IMR-90 (cell line): ENCODE measurements around the gene YLPM1. TPM values are rescaled to one million over a fixed set of nuclear protein-coding genes. Genes with fewer than 3 reads are reported as not detected.

ENCODE experiments used
- ATAC-seq: fragments of 200-7000 bp; cut with Tn5 transposase; 2 replicates; pipeline ENCODE4 v1.9.1; 2020; ENCODE audit warnings: low read depth, mild to moderate bottlenecking, moderate library complexity
- BruUV-seq: library from RNA; stranded (reverse); fragments of 400-500 nt; replicated peaks from 2 replicates; lab custom pipeline; 2021; lab: Mats Ljungman, UMichigan
- CTCF ChIA-PET: fragments of 300-600 bp; formaldehyde crosslinking; extraction: SDS; loops from one replicate; lab custom pipeline; 2021; ENCODE audit warnings: antibody characterized with exemption; lab: Yijun Ruan, JAX
- POLR2A ChIA-PET: fragments of 300-600 bp; sonication (Branson Sonifier 250); formaldehyde crosslinking; loops from one replicate; lab custom pipeline; 2022; ENCODE audit warnings: antibody characterized with exemption; ENCODE audit not compliant: unreplicated experiment; lab: Charles Lee
- DNase-seq: peaks from one replicate; pipeline ENCODE4 v3.0.0; 2013
- H2AFZ ChIP-seq: replicated peaks from 2 replicates; pipeline ENCODE3; 2013; ENCODE audit warnings: low read length, mild to moderate bottlenecking; ENCODE audit not compliant: poor library complexity
- H2AK5ac ChIP-seq: 2 replicates; pipeline ENCODE4 v1.6.1; 2013; ENCODE audit warnings: low read depth, low read length, inconsistent platforms
- H2AK9ac ChIP-seq: replicated peaks from 2 replicates; pipeline ENCODE3; 2013; ENCODE audit warnings: mild to moderate bottlenecking, low read depth, low read length, moderate library complexity; ENCODE audit not compliant: poor library complexity
- H2BK120ac ChIP-seq: 2 replicates; pipeline ENCODE4 v1.6.1; 2013; ENCODE audit warnings: low read depth, low read length, inconsistent platforms
- H2BK15ac ChIP-seq: 3 replicates; pipeline ENCODE4 v1.6.1; 2013; ENCODE audit warnings: low read depth, low read length, inconsistent platforms
- H2BK20ac ChIP-seq: 2 replicates; pipeline ENCODE4 v1.6.1; 2013; ENCODE audit warnings: low read depth, mild to moderate bottlenecking, inconsistent platforms, low read length, moderate library complexity
- H2BK5ac ChIP-seq: 2 replicates; pipeline ENCODE4 v1.6.1; 2013; ENCODE audit warnings: mild to moderate bottlenecking, low read depth, low read length, inconsistent platforms; ENCODE audit not compliant: poor library complexity, severe bottlenecking
- H3K14ac ChIP-seq: replicated peaks from 2 replicates; pipeline ENCODE4 v1.6.1; 2013; ENCODE audit warnings: low read depth, low read length, inconsistent platforms
- H3K18ac ChIP-seq: 2 replicates; pipeline ENCODE4 v1.6.1; 2013; ENCODE audit warnings: low read depth, low read length, control low read depth
- H3K23ac ChIP-seq: 2 replicates; pipeline ENCODE4 v1.6.1; 2013; ENCODE audit warnings: low read depth, low read length, inconsistent platforms
- H3K27ac ChIP-seq: 2 replicates; pipeline ENCODE4 v1.5.1; 2013; ENCODE audit warnings: mild to moderate bottlenecking, control low read depth, low read length; ENCODE audit not compliant: insufficient read depth
- H3K27me3 ChIP-seq: 2 replicates; pipeline ENCODE4 v1.6.1; 2013; ENCODE audit warnings: low read length; ENCODE audit not compliant: control insufficient read depth, insufficient read depth
- H3K36me3 ChIP-seq: 2 replicates; pipeline ENCODE4 v1.6.1; 2013; ENCODE audit warnings: low read length, mixed read lengths; ENCODE audit not compliant: control insufficient read depth, insufficient read depth
- H3K4ac ChIP-seq: 2 replicates; pipeline ENCODE4 v1.6.1; 2013; ENCODE audit warnings: low read depth, low read length, inconsistent platforms
- H3K4me1 ChIP-seq: 2 replicates; pipeline ENCODE4 v1.6.1; 2013; ENCODE audit warnings: low read length, mixed read lengths; ENCODE audit not compliant: control insufficient read depth, insufficient read depth
- H3K4me2 ChIP-seq: 2 replicates; pipeline ENCODE4 v1.6.1; 2013; ENCODE audit warnings: low read depth, mild to moderate bottlenecking, control low read depth, low read length, moderate library complexity
- H3K4me3 ChIP-seq: 2 replicates; pipeline ENCODE4 v1.5.1; 2013; ENCODE audit warnings: low read depth, mild to moderate bottlenecking, control low read depth, low read length, moderate library complexity; ENCODE audit not compliant: insufficient read depth
- H3K56ac ChIP-seq: 2 replicates; pipeline ENCODE4 v1.6.1; 2013; ENCODE audit warnings: low read length, inconsistent platforms; ENCODE audit not compliant: insufficient read depth; ENCODE audit errors: extremely low read depth
- H3K79me1 ChIP-seq, 2 experiments: 2 replicates each; pipeline ENCODE4 v1.6.1; 2013; ENCODE audit warnings: low read length in 2 of 2, inconsistent platforms in 1 of 2, low read depth in 1 of 2
- H3K9ac ChIP-seq: 2 replicates; pipeline ENCODE4 v1.6.1; 2013; ENCODE audit warnings: low read depth, low read length, control low read depth
- H3K9me1 ChIP-seq: 2 replicates; pipeline ENCODE4 v1.6.1; 2013; ENCODE audit warnings: low read length, inconsistent platforms; ENCODE audit not compliant: insufficient read depth
- H3K9me3 ChIP-seq: 2 replicates; pipeline ENCODE4 v1.6.1; 2013; ENCODE audit warnings: low read length; ENCODE audit not compliant: control insufficient read depth, insufficient read depth
- H4K20me1 ChIP-seq: 2 replicates; pipeline ENCODE4 v1.6.1; 2013; ENCODE audit warnings: low read length, inconsistent platforms; ENCODE audit not compliant: insufficient read depth
- H4K5ac ChIP-seq: 2 replicates; pipeline ENCODE4 v1.6.1; 2013; ENCODE audit warnings: mild to moderate bottlenecking, low read depth, low read length, control low read depth
- H4K8ac ChIP-seq, 2 experiments: 2 replicates each; pipeline ENCODE4 v1.6.1; 2013; ENCODE audit warnings: low read depth in 2 of 2, low read length in 2 of 2, control low read depth in 1 of 2, inconsistent platforms in 1 of 2
- H4K91ac ChIP-seq: 2 replicates; pipeline ENCODE4 v1.6.1; 2013; ENCODE audit warnings: low read depth, low read length, inconsistent platforms; ENCODE audit not compliant: insufficient read depth
- BHLHE40 ChIP-seq: fragments of 150-350 bp; IDR thresholded peaks from 2 replicates; pipeline ENCODE4 v1.6.1; 2016; ENCODE audit warnings: mild to moderate bottlenecking, low read depth, low read length
- RFX5 ChIP-seq: IDR thresholded peaks from 2 replicates; pipeline ENCODE4 v1.8.0; 2012; ENCODE audit warnings: low read depth, mild to moderate bottlenecking, low read length, moderate library complexity
- WGBS, 2 experiments: methylation state at CpG; one replicate each; pipeline versions ENCODE4 v1.1.5 to v1.1.7; 2013; ENCODE audit warnings: missing lambda C conversion rate in 2 of 2; ENCODE audit not compliant: insufficient read length in 1 of 2; ENCODE audit errors: extremely low coverage in 2 of 2; 5-methylcytosine and 5-hydroxymethylcytosine counted together
- dilution Hi-C: fragments of 300-500 bp; cut with HindIII; formaldehyde crosslinking; loops from one replicate; pipeline ENCODE4 v1.14.3; 2018; ENCODE audit warnings: low sequenced_read_pairs; ENCODE audit not compliant: unreplicated experiment
- in situ Hi-C: fragments of 300-500 bp; cut with MboI; formaldehyde crosslinking; loops from 3 replicates; pipeline ENCODE4 v1.14.3; 2019; ENCODE audit warnings: low sequenced_read_pairs, inconsistent platforms, mixed read lengths
- intact Hi-C: fragments of 100-400 bp; cut with micrococcal nuclease; formaldehyde crosslinking; loops from 2 replicates; pipeline ENCODE4 v1.10.0; 2022
- polyA plus RNA-seq, 3 experiments: library from polyadenylated mRNA; depleted of rRNA; stranded (reverse); fragments of >200 nt; gene quantifications; 2 replicates each; pipeline ENCODE4 v1.2.3, GENCODE V29; 2012; ENCODE audit warnings: low replicate concordance in 1 of 3
- total RNA-seq: library from RNA; depleted of rRNA; stranded (reverse); fragments of >200 nt; gene quantifications from 2 replicates; pipeline ENCODE4 v1.2.3, GENCODE V29; 2012
- TF ChIP-seq, protein P1 (sequence below): conservative IDR thresholded peaks from 2 replicates; pipeline ENCODE4 v1.5.1; 2012; ENCODE audit warnings: mild to moderate bottlenecking, low read depth, low read length, improper control_type of control experiment
- TF ChIP-seq, protein P2 (sequence below): fragments of 150-350 bp; IDR thresholded peaks from 2 replicates; pipeline ENCODE4 v1.6.1; 2016; ENCODE audit warnings: low read depth, mild to moderate bottlenecking, low read length, moderate library complexity, borderline replicate concordance

The YLPM1 gene
- total and polyA plus RNA-seq, 2 of the 4 experiments (the other 2 are of a cell fraction): 8.2 to 19.7 TPM

GRCh38 chr14:74835645-74836250, 72.6 kb downstream of the YLPM1 start:
- Histone ChIP-seq H3K27me3 (no peaks in the 10 kb centered on the region), H2AK9ac (no peak overlapping the region), H3K36me3 (peaks cover 11% of the 10 kb centered on the region), H3K4me3 (no peak overlapping the region), H2BK20ac (0 out of 2 replicates have a peak overlapping the region, but pooled peaks have one; percentile 6), H2BK5ac (peak overlapping the region; percentile 77), H4K8ac (no peak overlapping the region), H2BK120ac (no peak overlapping the region), H3K14ac (no peak overlapping the region), H2BK15ac (no peak overlapping the region), H3K56ac (no peak overlapping the region), H3K9me1 (peaks cover 5% of the 10 kb centered on the region; the same call in 1 of the 2 replicates), H3K4ac (peak overlapping the region; percentile 31; the same call in 1 of the 2 replicates), H4K91ac (no peak overlapping the region), H3K9me3 (no peaks in the 10 kb centered on the region), H3K4me1 (peaks cover 18% of the 10 kb centered on the region), H3K79me1 (peaks cover 7 to 26% of the 10 kb centered on the region in 2 experiments; a peak in 2 of 4 replicates), H3K4me2 (peak overlapping the region; percentile 29; the same call in 1 of the 2 replicates), H3K9ac (no peak overlapping the region), H3K27ac (peak overlapping the region; percentile 62; the same call in 1 of the 2 replicates), H4K5ac (no peak overlapping the region; the same call in none of the 2 replicates), H3K18ac (peak overlapping the region; percentile 85), H4K20me1 (peaks cover 6% of the 10 kb centered on the region; the same call in 1 of the 2 replicates), H3K23ac (no peak overlapping the region), H2AK5ac (peak overlapping the region; percentile 37), H2AFZ (no peak overlapping the region)
- dilution Hi-C loops (no loop called here), in situ Hi-C loops (no loop called here), intact Hi-C loops (no loop called here)
- BruUV-seq: no TSS peak
- ATAC-seq: no peak
- TF ChIP-seq, protein P1, sequence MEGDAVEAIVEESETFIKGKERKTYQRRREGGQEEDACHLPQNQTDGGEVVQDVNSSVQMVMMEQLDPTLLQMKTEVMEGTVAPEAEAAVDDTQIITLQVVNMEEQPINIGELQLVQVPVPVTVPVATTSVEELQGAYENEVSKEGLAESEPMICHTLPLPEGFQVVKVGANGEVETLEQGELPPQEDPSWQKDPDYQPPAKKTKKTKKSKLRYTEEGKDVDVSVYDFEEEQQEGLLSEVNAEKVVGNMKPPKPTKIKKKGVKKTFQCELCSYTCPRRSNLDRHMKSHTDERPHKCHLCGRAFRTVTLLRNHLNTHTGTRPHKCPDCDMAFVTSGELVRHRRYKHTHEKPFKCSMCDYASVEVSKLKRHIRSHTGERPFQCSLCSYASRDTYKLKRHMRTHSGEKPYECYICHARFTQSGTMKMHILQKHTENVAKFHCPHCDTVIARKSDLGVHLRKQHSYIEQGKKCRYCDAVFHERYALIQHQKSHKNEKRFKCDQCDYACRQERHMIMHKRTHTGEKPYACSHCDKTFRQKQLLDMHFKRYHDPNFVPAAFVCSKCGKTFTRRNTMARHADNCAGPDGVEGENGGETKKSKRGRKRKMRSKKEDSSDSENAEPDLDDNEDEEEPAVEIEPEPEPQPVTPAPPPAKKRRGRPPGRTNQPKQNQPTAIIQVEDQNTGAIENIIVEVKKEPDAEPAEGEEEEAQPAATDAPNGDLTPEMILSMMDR: no peak
- TF ChIP-seq, protein P2, sequence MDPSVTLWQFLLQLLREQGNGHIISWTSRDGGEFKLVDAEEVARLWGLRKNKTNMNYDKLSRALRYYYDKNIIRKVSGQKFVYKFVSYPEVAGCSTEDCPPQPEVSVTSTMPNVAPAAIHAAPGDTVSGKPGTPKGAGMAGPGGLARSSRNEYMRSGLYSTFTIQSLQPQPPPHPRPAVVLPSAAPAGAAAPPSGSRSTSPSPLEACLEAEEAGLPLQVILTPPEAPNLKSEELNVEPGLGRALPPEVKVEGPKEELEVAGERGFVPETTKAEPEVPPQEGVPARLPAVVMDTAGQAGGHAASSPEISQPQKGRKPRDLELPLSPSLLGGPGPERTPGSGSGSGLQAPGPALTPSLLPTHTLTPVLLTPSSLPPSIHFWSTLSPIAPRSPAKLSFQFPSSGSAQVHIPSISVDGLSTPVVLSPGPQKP: no peak
- no peak for TF ChIP-seq BHLHE40
- TF ChIP-seq RFX5: no peak
- ChIA-PET POLR2A (interaction anchor here (1.0 kb wide), 1 partner anchor 227 kb away, joined by 3 read pairs; no protein-coding TSS in a partner anchor), CTCF (interaction anchor here (0.7 to 1.2 kb wide), 2 partner anchors 25 to 38 kb away, joined by 3 to 5 read pairs; no protein-coding TSS in a partner anchor)
- WGBS, 2 experiments: no CpG with 5 or more reads among the region's 7 CpGs
- no peak for DNase-seq
